ENCODE measurements around the gene FBXO3. TPM values are rescaled to one million over a fixed set of nuclear protein-coding genes. Genes with fewer than 3 reads are reported as not detected.
"Not testable (repeated sequence)": the region's sequence is repeated elsewhere in the genome, so short reads cannot be mapped to it uniquely, and the experiment has no call there.

Gene FBXO3
- total RNA-seq, 1 experiment from 2014 or later = 27.2 TPM

GRCh38 chr11:33708985-33709384 is 65.3 kb downstream of the FBXO3 start:
- peaks cover 9% of the 10 kb centered on the region; the same call in 1 of the 2 replicates for H3K79me2 ChIP-seq (ENCODE audit: insufficient read depth, low read length)
- H3K36me3 ChIP-seq (ENCODE audit: control insufficient read depth in 1 of 2, insufficient read depth in 2 of 2, low read length in 2 of 2) = peaks cover 22 to 41% of the 10 kb centered on the region in 2 experiments
- H3K9me3 ChIP-seq (ENCODE audit: control insufficient read depth in 1 of 2, insufficient read depth in 1 of 2, low read depth in 1 of 2, low read length in 2 of 2) = no peaks in the 10 kb centered on the region
- ChIA-PET RAD21 (ENCODE audit: low non-redundant PET in 1 of 2, low total read pairs in 2 of 2, uncharacterized antibody in 2 of 2, unreplicated experiment in 2 of 2) (no interaction called here), POLR2A (no interaction called here), CTCF (interaction anchor here (1.6 kb wide), 1 partner anchor 8 kb away, joined by 5 read pairs; no protein-coding TSS in a partner anchor)
- H3K4me1 ChIP-seq (ENCODE audit: control insufficient read depth in 1 of 2, insufficient read depth in 2 of 2, low read length in 2 of 2) = peaks cover 2 to 20% of the 10 kb centered on the region in 2 experiments; a peak in 3 of 4 replicates
- no peak overlapping the region for H2AFZ ChIP-seq (ENCODE audit: low read depth, low read length, poor library complexity, severe bottlenecking)
- TF ChIP-seq EZH2 (IDR thresholded peaks at IDR 0.05) (no peak), EGR1 (IDR thresholded peaks at IDR 0.05; ENCODE audit: low read depth) (no peak), POLR2AphosphoS5 (IDR thresholded peaks at IDR 0.05; ENCODE audit: low read depth, low read length) (no peak), ZBTB33 (IDR thresholded peaks at IDR 0.05; ENCODE audit: extremely low read depth, insufficient replicate concordance, low read length) (no peak), SIN3A (IDR thresholded peaks at IDR 0.05; ENCODE audit: low read depth) (no peak), SRF (IDR thresholded peaks at IDR 0.05; ENCODE audit: low read depth) (no peak), CBX3 (IDR thresholded peaks at IDR 0.05; ENCODE audit: low read depth) (no peak), ZNF274 (IDR thresholded peaks at IDR 0.05; ENCODE audit: low read depth, low read length) (no peak), POLR2A (IDR thresholded peaks at IDR 0.05; ENCODE audit: borderline replicate concordance, extremely low read depth, insufficient read depth, insufficient read length) (no peak), CEBPB (IDR thresholded peaks at IDR 0.05; ENCODE audit: low read depth) (no peak), SP1 (IDR thresholded peaks at IDR 0.05; ENCODE audit: low read depth) (no peak)
- TF ChIP-seq, protein P1, sequence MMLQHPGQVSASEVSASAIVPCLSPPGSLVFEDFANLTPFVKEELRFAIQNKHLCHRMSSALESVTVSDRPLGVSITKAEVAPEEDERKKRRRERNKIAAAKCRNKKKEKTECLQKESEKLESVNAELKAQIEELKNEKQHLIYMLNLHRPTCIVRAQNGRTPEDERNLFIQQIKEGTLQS (IDR thresholded peaks at IDR 0.05) = no peak
- H3K4me3 ChIP-seq (replicated peaks in 1 of 2; ENCODE audit: low read depth in 1 of 2, low read length in 2 of 2) = no peak overlapping the region
- DNase-seq (ENCODE audit: low read depth, low spot score) (no peak), ATAC-seq (no peak)
- no peaks in the 10 kb centered on the region; the same call in 1 of the 2 replicates for H4K20me1 ChIP-seq (ENCODE audit: insufficient read depth)
- intact Hi-C loops (cut with micrococcal nuclease) = no loop called here
- no peaks in the 10 kb centered on the region for H3K27me3 ChIP-seq (ENCODE audit: insufficient read depth, low read length)
- H3K9ac ChIP-seq (ENCODE audit: low read length) = no peak overlapping the region
- H3K4me2 ChIP-seq (ENCODE audit: low read length) = no peak overlapping the region
- no TSS peak for BruUV-seq (replicated peaks)
- no peaks in the 10 kb centered on the region for H3K9me2 ChIP-seq (ENCODE audit: insufficient read depth)
- no peak overlapping the region for H3K27ac ChIP-seq (ENCODE audit: low read depth, low read length)

DNA sequence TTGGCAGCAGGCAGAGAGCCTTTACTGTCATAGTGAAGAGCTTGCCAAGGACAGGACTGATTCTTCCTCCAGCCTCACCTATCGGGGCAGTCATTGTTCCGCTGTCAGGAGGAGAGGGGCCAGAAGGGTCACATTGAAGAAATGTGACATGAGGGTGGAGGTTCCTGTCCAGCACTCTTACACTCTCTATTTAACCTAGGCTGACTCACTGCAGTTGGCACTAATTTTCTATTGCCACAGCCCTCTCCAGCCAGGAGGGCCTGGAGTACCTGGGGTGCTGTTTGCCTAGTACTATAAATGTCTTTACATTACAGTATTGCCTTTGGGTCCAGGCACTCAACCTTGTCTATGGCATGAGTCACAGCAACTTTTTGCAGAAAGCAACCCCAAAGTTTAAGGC is 66.5 kb downstream of the FBXO3 start:
- intact Hi-C loops (cut with micrococcal nuclease); H3K9me2 ChIP-seq (ENCODE audit: insufficient read depth); H3K27me3 ChIP-seq (ENCODE audit: insufficient read depth, low read length); H3K4me3 ChIP-seq (replicated peaks in 1 of 2; ENCODE audit: low read depth in 1 of 2, low read length in 2 of 2); H2AFZ ChIP-seq (ENCODE audit: low read depth, low read length, poor library complexity, severe bottlenecking); DNase-seq (ENCODE audit: low read depth, low spot score); BruUV-seq (replicated peaks); H3K9me3 ChIP-seq (ENCODE audit: control insufficient read depth in 1 of 2, insufficient read depth in 1 of 2, low read depth in 1 of 2, low read length in 2 of 2); H3K79me2 ChIP-seq (ENCODE audit: insufficient read depth, low read length); H4K20me1 ChIP-seq (ENCODE audit: insufficient read depth); RAD21 ChIA-PET (ENCODE audit: low non-redundant PET in 1 of 2, low total read pairs in 2 of 2, uncharacterized antibody in 2 of 2, unreplicated experiment in 2 of 2); H3K27ac ChIP-seq (ENCODE audit: low read depth, low read length); H3K4me2 ChIP-seq (ENCODE audit: low read length); ATAC-seq; H3K9ac ChIP-seq (ENCODE audit: low read length); POLR2A ChIA-PET: not testable (repeated sequence)
- CTCF ChIA-PET = interaction anchor here (0.6 to 3.7 kb wide), 3 partner anchors 8 to 29 kb away, joined by 3 to 15 read pairs (median 5); no protein-coding TSS in a partner anchor
- Histone ChIP-seq H3K36me3 (ENCODE audit: control insufficient read depth in 1 of 2, insufficient read depth in 2 of 2, low read length in 2 of 2) (peaks cover 22 to 35% of the 10 kb centered on the region in 2 experiments), H3K4me1 (ENCODE audit: control insufficient read depth in 1 of 2, insufficient read depth in 2 of 2, low read length in 2 of 2) (peaks cover 5 to 31% of the 10 kb centered on the region in 2 experiments; a peak in 3 of 4 replicates)
